NK-92 (cell line): ENCODE measurements around the gene AP1G1.
"Not testable (repeated sequence)": the region's sequence is repeated elsewhere in the genome, so short reads cannot be mapped to it uniquely, and the experiment has no call there.

Experiments
- DNase-seq: peaks from one replicate; lab custom pipeline; 2025; ENCODE audit not compliant: unreplicated experiment; lab: John Stamatoyannopoulos, UW

Gene AP1G1

DNA sequence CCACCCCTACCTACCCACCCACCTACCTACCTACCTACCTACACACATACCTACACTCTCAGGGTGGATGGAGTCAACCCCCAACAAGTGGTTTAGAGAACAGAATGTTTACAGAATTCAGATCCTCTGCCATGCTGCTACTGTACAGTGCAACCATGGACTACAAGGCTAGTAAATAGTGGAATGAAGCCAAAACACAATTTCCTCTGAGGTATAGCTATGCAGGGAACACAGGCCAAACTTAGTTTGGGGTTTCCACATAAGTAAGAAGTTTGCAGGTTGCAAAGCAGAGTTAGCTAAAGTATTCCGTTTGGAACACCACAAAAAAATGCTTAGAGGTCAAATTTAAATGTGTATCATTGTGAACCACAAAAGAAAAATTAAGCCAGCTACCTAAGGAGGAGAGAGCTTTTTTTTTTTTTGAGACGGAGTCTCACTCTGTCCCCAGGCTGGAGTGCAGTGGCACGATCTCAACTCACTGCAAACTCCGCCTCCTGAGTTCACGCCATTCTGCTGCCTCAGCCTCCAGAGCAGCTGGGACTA lies 2.7 kb upstream of the AP1G1 start:
- no peak for DNase-seq

DNA sequence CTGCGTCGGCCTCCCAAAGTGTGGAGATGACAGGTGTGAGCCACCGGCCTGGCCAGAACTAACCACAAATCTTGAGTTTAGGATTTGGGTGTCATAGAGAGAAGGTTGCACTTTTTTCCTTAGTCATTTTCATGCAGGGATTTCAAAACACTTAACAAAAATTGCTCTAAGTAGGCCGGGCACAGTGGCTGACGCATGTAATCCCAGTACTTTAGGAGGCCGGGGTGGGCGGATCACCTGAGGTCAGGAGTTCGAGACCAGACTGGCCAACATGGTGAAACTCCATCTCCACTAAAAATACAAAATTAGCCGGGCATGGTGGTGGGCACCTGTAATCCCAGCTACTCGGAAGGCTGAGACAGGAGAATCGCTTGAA lies 1.5 kb upstream of the AP1G1 start:
- not testable (repeated sequence) for DNase-seq

DNA sequence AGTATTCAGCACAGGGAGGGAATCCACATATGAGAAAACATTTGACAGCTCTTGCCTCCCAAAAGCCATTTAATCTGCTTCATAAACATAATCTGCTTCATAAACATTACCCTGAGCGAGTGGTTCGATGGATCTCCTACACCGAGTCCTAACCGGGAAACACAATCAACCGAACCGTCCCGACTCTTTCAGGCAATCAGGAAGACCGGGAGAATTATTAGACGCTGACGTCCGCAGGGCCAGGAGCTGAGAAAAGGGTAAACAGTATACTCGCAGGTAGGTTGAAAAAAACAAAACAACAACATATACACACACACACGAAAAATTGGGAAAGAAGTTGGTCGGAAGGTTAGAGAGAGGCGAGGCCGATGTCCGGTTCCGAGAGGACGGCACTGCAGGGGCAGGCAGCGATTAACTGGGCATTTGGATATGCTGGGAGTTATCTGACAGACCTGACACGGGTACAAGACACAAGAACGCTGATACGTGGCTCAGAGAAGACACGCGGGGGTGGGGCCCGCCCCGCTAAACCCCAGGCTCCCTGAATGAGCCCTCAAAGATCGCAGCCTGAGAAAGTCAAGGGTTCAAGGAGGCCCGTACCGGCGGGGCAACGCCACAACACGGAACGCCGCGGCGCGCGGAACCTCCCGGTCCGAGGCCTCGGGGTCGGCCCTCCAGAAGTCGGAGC lies 585 bp downstream of the AP1G1 start:
- DNase-seq, result no peak

DNA sequence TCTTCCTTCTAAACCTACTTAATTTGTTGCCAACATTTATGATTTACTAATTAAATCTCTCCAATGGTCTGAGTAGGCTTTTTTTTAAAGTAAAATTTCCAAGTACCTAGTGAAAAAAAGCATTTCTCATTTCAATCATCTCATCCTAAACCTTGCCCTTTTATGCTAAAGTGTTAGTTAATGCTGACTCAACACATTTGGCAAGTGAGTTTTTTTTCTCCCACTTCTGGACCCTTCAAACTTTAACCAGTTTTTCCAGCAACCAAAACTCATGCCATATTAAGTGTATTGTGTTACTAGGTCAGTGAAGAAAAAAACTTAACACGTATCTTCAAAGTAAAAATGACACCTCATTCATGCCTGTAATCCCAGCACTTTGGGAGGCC lies 5.3 kb downstream of the AP1G1 start:
- DNase-seq, result no peak

DNA sequence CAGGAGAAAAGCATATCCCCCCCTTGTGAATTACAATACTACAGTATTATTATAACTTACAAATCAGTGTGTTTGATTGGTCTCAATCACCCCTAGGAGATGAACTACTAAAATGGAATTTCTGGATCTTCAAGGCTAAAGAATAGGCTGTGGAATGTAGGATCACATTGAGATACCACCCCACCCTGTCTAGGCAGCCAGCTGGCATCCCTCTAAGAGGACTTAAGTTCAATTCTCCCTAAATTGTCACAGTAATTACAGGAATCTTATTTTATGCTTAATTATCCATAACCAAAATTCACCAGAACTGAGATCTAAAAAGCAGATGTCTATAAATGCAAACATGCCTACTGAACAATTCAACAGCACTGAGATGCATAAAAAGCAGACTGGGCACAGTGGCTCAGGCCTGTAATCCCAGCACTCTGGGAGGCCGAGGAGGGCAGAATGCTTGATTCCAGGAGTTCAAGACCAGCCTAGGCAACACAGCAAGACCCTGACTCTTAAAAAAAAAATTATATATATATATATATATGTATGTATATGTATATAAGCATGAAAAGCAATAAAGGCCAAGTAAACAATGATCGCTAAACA lies 12.0 kb downstream of the AP1G1 start:
- DNase-seq, result no peak

DNA sequence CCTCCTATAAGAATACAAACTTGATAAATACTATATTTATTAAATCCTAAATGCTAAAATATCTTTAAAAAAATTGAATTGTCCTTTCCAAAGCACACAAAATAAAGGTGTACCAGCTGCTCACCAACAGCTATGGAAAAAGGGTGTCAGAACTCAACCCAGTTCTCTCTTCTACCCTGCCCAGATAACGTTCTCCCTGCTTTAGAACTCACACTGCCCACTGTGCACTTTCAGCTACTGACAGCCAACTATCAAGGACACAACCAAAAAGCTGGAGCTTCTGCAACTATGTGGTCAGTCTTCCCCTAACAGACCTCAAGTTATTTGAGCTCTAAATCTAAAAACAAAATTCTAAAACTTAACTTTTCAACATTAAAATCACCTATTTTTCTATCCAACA lies 13.7 kb downstream of the AP1G1 start:
- DNase-seq, result no peak

DNA sequence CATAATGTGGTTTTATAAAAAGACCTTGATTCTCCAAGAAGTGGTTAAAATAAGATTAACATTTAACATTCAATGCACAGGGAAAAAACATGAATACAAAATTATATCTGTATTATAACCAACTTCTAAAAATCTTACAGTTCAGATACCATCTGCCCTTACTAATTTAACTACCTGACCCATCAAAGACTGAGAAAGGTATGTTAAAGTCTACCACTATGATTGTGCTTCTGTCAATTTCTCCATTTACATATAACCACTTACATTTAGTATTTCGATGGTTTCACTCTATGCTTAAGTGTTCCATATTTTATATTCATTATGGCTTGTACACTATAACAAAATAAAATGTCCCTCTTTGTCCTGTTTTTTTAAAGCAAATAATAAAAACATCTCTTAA lies 14.6 kb downstream of the AP1G1 start:
- no peak for DNase-seq

DNA sequence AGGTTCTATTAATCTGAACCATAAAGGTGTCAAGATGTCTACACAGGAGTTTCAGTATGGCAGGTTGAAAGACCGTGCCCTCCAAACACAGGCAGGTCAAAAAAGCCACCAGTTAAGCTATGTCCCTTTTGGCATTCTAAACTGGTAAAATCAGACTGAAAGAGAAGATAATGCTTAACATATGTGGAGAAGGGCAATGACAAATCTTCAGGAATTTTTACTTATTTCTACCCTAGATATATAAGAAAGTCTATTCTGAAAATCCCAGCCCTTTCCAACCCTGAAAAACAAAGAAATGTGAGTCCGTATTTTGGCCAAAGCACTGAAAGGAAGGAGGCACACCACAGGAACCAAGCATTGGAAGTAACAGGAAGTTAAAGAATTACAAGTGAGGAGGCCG lies 16.5 kb downstream of the AP1G1 start:
- no peak for DNase-seq

DNA sequence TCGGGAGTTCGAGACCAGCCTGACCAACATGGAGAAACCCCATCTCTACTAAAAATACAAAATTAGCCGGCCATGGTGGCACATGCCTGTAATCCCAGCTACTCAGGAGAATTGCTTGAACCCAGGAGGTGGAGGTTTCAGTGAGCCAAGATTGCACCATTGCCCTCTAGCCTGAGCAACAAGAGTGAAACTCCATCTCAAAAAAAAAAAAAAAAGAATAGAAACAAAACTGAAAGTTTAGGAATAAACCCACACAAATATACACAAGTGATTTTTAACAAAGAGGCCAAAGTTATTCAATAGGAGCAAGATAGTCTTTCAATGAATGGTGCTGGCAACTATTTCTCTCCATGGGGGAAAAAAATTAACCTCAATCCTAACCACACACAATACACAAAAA lies 18.3 kb downstream of the AP1G1 start:
- not testable (repeated sequence) for DNase-seq

DNA sequence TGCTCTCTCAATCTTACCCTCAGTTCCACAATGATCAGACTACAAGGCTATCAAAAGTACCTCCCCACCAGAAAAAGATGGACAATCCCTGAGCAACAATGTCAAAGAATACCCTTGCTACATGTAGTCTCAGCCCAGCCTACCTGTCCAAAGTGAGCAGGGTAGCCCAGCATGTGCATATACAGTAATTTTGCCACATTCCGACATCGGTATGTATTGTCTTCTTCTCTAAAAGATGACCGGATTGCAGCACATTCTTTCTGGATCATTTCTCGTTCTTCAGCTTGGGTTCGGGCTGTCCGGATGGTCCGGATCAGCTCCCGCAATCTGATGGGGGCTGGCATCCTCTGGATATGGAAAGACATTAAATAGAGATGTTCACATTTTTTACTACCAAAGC lies 19.5 kb downstream of the AP1G1 start:
- no peak for DNase-seq

DNA sequence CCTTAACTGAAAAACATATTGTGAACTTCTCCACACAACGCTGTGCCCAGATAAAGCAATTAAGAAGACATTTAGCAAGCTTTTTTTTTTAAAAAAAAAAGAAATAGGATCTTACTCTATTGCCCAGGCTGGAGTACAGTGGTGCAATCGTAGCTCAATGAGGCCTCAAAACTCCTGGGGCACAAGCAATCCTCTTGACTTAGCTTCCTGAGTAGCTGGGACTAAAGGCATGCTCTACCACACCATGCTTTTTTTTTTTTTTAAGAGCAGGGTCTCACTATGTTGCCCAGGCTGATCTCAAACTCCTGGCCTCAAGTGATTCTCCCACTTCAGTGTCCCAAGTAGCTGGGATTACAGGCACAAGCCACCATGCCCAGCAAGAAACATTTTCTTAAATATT lies 20.1 kb downstream of the AP1G1 start:
- no peak for DNase-seq

DNA sequence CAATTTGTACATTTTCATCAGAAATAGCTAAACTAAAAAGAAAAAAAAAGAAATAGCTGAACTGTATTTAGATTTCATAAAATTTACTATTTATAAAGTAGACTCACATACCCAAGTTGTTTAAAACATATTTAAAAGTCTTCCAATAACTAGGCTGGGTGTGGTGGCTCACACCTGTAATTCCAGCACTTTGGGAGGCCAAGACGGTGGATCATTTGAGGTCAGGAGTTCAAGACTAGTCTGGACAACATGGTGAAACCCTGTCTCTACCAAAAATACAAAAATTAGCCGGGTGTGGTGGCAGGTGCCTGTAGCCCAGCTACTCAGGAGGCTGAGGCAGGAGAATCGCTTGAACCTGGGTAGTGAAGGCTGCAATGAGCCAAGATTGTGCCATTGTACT lies 23.5 kb downstream of the AP1G1 start:
- DNase-seq, result not testable (repeated sequence)

DNA sequence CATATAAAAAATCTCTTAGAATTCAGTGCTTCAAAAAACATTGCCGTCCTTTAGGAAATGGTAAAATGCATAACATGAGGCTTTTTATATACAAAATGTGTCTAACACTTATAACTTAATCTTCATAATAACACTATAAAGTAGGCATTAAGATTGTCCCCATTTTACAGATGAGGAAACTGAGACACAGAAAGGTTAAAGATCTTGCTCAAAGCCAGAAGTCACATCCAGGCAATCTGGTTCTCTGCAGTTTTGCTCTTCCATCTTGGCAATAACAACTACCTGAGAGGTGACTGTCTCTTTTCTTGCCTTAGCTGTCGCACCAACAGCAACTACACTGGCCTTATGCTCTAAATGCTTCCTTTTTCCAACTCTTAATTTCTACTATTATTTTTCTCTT lies 24.5 kb downstream of the AP1G1 start:
- DNase-seq, result no peak

DNA sequence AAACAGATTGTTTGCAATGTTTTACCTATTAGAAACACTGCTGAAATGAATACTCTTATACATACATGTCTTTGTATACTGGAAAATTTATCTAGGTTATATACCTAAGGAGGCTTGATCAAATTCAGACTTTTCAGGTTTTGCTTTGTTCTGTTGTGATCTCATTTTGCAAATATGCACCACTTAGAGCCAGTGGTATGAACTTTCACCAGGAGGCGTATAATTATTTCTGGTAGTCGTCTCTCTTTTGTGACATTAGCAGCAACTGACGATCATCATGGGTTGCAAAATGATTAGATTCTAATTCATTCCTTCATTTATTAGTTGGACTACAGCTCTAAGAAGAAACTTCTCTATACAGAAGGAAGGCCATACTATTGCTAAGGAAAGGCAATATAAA lies 26.9 kb downstream of the AP1G1 start:
- DNase-seq, result no peak

DNA sequence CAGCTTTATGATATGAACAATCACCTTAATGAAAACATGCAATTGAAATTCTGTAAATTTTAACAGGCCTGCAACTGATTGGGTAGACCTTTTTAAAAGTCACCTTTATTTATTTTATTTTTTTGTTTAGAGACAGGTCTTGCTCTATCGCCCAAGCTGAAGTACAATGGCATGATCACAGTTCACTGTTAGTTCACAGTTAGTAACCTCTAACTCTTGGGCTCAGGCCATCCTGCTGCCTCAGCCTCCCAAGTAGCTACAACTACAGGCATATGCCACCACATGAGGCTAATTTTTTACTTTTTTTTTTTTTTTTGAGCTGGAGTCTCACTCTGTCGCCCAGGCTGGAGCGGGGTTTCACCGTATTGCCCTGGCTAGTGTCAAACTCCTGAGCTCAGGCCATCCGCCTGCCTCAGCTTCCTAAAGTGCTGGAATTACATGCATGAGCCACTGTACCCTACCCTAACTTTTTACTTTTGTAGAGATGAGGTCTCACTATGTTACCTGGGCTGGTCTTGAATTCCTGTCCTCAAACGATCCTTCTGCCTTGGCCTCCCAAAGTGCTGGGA lies 28.0 kb downstream of the AP1G1 start:
- DNase-seq, result no peak

DNA sequence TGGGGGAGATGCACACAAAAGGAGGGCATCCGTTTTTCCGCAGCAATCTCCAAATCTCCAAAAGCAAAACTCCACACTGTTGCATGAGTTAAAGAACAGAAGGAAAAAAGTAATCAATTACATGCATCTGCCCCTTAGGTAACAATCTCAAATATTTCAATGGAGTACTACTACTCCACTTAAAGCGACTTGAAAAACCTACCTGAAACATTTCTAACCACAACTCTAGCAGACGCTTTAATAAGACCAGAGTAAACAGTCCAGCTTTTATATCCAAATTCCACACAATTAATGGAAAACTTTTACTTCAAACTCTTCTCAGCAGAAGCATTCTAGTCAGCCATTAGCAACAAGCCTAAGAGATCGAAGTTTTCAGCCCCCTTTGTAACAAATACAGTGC lies 29.9 kb downstream of the AP1G1 start:
- DNase-seq, result no peak

DNA sequence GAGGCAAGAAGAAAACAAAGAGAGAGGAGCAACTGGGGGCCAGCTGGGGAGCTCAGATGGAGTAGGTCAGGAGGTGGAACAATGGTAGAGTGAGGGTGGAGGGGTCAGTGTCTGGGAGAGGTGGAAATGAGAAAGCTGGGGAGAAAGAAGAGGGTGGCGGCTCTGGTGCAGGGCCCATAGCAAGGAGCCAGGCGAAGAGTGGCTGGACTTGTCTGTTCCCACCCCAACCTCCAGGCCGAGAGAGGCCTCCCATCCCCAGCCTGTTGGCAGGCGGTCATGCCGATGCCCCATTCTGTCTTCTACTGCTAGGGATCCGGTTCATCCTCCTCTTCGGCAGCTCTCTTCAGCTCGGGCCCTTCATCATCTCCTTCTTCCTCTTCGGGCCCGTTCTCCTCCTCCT lies 31.3 kb downstream of the AP1G1 start:
- DNase-seq, result no peak

DNA sequence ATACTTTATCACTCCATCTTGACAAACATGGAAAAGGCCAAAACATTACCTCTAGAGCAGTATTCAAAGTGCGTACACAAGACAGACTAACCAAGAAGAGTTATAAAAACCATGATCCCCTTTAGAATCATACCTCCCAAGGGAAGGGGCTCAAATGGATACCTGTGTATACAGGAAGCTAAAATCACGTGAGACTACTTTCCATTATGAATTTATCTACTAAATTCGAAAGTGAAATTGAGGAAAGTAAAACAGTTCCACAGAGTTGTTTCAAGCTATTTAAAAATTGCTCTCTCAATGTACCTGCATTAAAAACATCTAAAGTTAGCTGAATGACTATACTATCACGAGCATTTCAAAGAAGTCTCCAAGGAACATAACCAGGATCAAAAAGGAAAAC lies 32.7 kb downstream of the AP1G1 start:
- DNase-seq, result no peak

DNA sequence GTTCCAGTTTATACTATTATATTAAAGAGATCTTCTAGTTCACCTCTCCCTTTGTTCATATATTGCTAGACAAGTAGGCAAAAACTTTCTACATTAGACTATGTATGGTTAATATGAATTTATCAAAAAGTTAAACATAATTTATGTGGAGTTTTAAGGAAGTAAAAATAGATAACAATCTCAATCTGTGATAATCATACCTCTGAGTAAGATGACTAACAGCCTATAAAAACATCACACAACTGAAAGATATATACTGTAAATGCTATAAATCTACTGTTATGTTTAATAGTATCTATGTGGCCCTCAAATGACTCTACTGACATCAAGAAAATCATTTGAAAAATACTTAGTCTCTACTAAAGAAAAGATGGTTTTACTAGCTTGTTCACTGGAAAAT lies 37.1 kb downstream of the AP1G1 start:
- DNase-seq, result no peak

DNA sequence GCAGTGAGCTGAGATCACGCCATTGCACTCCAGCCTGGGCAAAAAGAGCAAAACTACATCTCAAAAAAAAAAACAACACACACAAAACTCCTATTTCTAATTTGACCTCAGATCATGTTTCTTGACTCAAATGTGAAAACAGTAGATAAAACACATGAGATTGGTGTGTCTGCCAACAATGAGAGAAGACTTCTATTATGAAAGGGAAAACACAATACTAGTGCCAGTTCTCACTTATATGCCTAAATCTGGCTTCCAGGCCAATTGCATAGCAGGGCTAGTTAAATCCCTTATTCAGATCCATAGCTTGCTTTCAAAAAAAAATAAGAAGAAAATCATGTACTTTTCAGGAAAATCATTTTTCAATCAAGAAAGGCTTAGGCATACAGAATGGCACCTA lies 39.4 kb downstream of the AP1G1 start:
- DNase-seq, result no peak

DNA sequence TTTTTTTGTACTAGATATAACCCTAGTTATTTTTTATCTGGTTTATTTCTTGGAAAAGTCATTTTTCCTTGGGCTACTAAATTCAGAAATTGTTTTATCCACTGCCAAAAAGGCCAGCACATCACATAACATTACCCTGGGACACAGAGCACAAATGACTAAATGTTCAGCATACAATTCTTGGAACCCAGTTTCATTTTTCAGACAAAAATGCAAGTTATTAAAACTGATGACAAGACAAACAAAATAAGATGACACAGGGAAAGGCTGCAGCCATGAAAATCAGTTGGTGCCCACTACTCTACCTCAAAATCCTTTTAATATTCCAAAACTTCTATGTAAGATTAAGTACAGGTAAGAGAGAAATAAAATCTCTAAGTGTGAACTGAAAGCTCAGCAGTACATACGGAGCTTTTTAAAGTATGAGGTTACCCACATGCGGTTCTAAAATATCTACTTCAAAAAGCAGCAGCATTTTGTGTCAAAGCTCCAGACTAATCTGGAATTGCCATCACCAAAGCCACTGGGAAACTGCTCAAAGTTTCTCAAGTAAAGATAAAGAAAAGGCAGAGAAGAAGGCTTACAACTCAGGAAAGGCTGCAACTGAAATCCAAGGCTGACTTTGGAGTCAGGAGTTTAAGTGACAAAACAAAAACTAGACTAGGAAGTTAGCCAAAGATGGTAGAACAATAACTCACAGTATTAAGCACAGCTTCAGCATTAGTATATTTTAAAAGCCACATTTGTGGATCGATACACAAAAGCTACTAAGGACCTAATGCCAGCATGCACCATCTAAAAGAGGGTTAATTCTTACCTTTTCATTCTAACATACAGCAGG lies 41.4 kb downstream of the AP1G1 start:
- no peak for DNase-seq

DNA sequence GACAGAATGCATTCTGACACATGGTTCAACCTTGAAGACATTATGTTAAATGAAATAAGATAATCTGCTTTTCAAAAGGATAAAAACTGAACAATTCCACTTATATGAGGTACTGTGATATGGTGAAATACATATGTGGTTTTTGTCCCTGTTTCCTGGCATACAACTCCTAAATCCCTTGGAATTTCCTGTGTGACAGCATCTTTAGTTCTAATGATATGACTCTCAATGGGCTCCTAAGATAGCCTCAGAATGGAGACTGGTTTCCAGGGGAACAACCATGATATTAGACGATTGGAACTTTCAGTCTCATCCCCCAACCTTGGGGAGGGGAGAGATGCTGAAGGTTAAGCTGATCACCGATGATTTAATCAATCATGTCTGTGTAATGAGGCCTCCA lies 46.4 kb downstream of the AP1G1 start:
- no peak for DNase-seq
